Cortex of kidney (tissue), 1 donor: Measurements from ENCODE around the gene TNFRSF14.

Experiments
- DNase-seq: peaks from one replicate; lab custom pipeline; 2025; lab: John Stamatoyannopoulos, UW

The TNFRSF14 gene

DNA sequence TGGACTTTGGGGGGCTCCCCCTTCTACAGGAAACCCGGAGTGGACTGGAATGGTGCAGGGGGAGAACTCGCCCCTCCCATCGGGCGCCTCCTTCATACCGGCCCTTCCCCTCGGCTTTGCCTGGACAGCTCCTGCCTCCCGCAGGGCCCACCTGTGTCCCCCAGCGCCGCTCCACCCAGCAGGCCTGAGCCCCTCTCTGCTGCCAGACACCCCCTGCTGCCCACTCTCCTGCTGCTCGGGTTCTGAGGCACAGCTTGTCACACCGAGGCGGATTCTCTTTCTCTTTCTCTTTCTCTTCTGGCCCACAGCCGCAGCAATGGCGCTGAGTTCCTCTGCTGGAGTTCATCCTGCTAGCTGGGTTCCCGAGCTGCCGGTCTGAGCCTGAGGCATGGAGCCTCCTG is at the start of gene TNFRSF14:
TNFRSF14 (plus strand) TSS at position 95 of the 401 bp plus-strand sequence; CDS start at position 389, 294 bp downstream.
- DNase-seq: no peak

DNA sequence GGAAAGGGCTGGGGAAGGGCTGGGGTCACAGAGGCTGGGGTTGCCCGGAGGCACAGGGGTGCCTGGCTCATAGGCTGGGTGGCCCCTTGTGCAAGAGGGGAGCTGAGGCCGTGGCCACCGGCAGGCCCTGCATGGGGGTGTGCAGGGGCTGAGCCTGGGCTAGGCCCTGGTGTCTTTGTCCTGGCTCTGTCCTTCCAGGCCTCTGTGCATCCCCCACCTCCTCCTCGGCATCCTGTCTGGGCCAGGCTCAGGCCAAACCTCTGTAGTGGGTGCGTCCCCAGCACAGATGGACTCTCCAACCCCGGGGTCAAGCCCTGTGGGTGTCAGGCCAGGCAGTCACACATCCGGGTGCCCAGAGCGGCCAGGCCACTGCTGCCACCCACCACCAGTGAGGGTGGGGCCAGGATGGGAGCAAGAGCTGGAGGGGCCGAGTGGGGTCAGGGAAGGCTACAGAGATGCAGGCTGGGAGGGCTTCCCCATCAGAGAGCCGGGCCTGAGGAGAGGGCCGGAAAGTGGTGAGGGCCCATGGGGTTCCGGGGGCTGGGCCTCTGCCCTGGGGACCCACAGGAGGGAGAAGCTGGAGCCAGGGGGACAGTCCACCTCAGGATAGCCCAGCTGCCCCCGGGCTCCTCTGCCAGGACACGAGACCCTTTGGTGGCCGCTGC is 49.1 kb upstream of the TNFRSF14 start:
- no peak for DNase-seq

DNA sequence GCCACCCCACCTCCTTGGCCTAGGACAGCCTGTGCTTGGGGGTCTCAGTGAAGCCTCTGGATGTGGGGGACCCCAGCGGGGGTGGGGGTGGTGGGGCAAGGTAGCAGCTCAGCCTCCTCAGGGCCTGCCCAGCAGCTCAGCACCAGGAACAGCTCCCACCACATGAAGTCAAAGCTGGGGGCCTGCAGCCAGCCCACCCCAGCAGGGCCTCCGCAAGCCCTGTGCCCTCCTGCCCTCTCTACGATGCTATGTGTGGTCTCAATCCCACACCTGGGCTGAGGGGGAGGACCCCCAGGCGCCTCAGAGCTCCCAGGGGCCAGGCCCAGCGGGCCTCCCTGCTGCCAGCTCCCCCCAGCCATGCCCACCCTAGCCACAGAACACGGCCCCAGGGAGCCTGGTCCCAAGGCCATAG is 48.4 kb upstream of the TNFRSF14 start:
- no peak for DNase-seq

DNA sequence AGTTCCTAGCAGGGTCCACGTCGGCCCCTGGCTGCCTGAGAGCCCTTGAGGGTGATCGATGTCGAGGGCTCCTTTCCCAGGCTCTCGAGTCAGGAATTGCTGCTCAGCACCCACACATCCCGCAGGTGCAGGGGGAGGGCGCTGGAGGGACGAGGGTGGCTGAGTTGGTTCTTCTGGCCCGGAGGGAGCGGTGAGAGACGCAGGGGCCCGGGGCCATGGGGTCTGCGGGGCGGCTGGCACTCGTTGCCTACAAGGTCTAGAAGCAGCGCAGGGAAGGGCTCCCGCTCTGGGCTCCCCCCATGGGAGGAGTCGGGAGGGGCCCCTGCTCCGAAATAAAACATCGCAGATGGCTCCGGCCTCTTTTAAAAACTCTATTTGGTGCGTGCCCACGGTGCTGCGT is 48.0 kb upstream of the TNFRSF14 start:
- no peak for DNase-seq

DNA sequence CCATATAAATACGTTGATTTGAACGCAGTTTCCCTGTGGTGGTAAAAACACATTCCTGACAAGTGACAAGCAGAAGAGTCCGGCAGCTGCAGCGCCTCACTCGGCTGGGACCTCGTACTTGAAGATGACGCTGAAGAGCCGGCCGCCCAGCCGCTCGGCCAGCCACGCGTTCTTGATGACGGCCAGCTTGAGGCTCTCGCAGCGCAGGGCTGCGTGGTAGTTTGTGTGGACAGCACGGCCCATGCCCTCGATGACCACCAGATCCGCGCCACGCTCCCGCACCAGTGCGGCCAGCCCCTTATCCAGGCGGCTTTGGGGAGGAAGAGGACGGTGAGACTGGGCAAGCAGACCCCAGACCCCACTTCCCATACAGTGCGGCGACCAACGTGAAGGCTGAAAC is 47.4 kb upstream of the TNFRSF14 start:
- no peak for DNase-seq

DNA sequence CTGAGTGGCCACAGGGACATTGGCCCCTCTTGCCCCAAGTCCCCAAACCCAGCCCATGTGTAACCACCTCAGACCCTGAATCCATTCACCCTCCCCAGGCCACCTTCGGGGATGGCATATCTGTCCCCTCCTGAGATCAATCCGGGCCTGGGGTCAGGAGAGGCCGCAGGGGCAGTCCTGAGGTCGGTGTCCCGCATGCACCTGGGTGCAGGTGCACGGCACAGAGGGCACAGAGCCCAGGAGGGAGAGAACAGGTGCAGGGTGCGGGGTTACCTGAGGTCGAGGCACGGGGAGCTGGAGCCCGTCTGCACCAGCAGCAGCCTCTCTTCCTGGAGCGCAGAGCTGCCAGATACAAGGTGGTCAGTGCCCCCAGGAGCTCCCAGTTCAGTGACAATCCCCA is 46.6 kb upstream of the TNFRSF14 start:
- no peak for DNase-seq

DNA sequence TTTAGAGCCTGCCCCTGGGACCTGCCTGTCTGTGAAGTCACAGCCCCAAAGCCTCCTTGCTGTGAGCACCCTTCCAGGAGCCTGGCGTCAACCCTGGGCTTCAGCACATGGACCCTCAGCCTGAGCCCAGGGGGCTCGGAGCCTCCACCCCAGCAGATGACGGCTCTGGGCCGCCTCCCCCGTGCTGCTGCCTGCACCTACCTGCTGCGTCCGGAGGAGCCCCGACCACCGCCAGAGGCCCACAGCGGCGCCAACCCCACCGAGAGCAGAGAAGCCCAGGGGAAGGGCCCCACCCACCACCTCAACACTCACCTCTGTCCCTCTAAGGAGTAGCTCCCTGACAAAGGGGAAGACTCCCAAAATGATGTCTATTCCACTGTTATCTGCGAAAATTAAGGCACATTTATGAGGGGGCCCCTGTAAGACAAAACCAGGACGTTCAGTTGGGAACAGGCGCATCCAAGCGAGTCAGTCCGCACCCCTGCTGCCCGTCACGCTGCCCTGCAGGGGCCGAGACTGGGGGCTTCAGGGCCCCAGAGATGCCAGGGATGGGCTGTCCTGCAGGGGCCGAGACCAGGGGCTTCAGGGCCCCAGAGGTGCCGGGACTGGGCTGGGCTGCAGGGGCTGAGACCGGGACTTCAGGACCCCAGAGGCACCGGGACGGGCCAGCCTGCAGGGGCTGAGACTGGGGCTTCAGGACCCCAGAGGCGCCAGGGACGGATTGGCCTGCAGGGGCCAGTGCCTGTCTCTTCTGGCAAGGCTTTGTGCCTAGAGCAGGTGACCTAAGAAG is 45.6 kb upstream of the TNFRSF14 start:
- DNase-seq: no peak

DNA sequence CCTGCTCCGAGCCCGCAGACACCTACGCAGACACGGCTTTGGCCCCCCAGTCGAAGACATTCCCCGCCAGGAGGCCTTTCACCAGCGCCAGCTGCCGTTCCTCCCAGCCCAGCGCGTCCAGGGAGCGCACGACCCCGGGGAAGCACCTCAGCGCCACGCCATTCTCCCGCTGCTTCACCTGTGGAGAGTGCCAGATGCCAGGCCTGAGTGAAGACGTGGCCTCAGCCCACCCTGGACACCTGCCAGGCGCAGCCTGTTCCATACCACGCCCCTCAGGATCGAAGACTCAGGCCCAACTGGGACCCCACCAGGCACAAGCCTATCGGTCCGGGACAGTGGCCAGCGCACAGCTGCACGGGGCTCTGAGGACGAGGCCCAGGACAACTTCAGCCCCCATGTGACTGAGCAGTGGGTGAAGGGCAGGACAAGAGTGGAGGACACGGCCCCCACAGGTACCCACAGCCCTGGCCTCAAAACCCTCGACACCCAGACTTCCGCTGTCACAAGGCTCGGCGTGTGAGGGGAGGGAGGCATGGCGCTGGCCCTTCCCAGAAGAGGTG is 43.2 kb upstream of the TNFRSF14 start:
- DNase-seq: no peak

DNA sequence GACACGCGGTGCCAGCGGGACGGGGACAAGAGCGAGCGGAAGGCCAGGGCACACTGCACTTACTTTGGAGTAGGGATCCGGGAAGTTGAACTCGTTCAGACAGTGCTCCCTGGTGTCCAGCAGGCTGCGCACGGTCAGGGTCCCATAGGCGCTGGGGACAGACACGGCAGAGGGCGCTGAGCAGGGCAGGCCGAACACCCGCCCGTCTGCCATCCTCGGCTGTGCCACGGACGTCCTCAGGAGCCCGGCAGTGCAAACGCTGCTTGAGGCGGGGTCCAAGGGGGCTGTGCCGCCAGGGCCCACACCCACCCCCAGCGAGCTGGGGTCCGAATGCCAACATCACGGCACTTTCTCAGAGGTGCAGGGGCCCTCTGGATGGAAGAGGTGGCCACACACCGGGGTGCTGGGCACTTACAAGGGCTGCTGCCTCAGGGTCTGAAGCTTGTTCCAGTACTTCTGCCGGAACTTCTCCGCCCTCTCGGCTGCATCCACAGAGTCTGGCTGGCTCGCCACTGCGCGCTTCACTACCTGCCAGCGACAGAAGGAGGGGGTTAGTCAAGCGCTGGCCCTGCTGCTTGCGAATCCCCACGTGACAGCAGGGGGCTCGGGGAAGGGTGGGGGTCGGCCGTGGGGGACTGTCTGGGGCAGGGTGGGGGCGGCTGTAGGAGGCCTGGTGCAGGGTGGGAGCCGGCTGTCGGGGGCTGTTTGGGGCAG is 42.1 kb upstream of the TNFRSF14 start:
- no peak for DNase-seq

DNA sequence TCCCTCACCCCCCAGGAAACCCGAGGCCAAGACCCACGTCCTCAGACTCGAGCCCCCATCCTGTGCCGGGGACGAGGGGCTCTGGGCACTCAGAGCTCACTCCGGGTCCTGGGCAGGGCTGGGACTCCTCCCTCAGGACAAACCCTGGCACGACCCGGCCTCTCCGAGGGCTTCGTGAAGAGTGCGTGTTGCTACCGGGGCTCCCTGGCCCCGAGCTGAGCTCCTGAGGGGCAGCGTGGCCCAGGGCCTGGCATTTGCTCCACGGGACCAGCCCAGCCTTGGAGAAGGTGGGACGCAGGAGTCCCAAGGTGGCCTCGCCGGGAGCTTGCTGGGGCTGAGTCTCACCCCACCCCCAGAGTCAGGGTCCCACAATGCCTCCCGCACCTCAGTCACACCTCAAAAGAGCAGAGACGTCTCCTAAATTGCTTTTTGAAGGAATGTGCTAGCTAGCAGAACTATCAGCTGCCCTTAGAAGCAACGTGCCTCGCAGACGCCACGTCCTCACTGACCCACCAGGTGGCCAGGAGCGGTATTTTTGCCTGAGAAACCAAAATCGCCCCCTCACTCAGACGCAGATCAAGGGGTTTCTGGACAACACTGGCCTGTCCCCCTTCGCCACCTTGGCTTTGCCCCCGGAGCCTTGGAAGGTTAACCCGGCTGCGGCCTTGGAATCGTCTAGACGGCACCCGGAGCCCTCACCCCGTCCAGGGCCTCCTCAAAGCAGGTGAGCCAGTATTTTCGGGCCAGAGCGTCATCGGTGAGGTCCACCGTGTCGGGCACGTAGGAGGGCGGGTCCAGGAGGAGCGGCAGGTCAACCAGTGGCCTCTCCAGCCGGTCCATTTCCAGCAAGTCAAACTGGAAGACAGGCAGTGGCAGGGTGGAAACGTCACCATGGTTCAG is 41.1 kb upstream of the TNFRSF14 start:
- DNase-seq: no peak

DNA sequence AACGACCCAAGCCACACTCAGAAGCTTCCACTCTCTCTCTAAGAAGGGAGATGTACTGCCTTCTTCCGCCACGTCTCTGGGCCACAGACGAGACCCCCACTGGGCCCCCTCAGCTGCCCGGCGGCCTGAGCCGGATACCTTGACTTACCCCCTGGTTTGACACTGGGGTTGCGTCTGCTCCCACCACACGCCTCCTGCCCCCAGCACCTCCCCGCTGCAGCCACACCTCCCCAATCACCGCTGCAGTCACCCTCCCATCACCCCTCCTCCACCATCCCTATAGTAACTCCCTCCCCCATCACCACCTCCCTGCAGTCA is 40.4 kb upstream of the TNFRSF14 start:
- DNase-seq: no peak

DNA sequence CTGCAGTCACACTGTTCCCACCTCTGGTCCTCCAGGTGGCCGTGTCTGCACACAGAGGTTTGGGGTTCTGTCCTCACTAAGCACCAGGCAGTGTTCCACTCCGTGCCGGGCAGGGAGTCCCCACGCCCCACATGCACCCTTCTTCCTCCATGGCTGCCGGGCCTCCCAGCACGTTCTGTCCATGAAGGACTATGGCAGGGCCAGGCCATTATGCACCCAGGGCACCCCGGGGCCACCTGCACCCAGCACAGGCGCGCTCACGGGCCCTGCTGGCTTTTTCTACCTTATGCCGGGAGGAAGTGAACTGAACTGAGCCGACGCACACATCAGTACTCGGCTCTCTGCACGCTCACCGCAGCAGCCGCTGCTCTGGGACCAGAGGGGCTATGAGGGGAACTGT is 40.0 kb upstream of the TNFRSF14 start:
- no peak for DNase-seq

DNA sequence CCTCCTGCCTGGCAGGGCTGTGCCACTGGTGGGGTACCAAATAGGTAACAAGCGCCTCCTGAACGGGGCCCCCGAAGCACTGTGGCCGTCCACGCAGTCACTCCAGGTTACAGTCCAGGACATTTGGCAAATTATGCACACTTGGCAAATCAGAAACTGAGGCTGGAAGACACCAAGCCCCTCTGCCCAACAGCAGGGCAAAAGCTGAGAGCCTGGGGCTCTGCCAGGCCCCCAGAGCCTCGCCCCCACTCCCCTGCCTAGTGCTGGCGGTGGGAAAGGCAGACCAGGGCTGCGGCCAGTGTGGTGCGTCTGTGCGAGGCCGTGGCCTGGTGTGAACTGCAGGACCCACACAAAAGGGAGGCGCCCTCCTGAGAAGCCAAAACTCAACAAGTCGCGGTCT is 39.2 kb upstream of the TNFRSF14 start:
- no peak for DNase-seq

DNA sequence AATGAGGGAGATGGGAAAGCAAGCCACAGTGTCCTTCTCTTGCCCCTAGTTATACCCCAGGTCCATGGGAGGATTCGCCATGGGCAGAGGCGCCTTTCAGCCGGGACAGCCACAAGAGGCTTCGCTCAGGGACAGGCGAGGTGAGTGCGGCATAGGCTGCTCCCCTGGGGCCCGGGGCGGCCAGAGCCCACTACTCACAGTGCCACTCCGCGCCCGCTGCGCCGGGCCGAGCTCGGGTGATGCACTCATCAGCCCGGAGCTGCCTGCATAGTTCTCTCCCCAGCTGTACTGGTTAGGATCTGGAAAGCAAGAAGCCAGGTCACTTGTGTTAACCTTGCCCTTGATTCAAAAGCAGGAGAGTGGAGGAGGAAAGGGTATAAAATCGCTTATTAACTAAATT is 38.2 kb upstream of the TNFRSF14 start:
- no peak for DNase-seq

DNA sequence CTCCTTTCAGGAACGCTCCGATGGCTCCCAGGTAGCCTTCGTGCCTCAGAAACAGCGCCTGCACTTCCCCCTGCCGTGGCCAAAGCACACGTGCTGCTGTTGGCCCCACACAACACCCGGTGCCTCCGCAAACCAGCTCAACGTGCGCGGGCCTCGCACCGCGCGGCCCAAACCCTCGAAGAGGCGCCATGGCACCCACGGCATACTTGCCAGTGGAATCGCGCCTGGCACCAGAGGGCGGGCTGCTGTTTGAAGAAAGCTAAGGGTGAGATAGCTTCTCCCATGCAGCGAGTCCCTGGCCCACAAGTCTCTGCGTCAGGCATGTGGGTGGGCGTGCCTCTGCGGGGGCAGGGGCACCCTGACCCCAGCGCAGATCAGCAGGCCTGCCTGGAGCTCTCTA is 37.6 kb upstream of the TNFRSF14 start:
- DNase-seq: no peak

DNA sequence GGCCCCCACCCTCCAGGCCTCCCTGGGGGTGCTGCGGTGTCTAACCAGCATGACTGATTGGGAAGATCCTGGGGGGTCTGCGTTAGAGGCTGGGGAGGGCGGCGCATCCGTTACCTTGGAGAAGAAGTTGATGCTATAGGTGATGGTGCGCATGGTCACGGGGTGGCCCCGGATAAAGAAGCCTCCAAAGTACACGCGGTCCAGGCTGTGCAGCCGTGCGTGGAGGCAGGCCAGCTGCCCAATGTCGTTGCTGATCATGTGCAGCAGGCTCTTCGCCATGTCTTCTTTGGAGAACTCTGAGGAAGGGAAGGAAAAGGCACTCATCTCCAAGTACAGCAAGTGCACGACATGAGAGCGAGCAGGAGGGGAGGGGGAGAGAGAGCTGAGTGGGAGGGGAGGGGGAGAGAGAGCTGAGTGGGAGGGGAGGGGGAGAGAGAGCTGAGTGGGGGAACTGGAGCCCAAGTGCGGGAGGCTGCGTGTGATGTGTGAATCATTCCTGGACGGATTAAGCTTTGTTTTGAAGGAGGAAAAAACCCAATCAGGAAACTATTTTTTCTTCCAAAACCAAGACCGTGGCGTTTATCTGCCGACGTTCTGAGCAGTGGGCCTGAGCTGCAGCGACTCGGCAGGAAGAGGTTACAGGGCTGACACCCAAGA is 37.0 kb upstream of the TNFRSF14 start:
- no peak for DNase-seq

DNA sequence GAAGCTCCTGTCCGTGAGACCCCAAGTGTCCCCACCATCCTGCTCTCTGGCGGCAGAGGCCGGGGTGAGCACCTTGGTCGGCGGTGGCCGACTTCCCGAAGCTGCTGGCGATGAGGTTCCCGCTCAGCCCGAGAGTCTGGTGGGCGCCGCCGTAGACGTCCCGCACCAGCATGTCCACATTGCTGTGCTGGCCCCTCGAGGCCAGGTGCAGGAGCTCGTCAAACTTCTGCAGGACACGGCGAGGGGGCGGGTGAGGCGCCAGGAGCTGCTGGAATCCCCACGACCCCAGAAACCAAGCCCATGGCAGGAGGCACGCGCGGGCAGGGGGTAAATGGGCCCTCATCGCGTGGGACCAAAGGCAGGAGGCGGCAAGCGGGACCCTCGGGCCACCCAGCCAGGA is 36.4 kb upstream of the TNFRSF14 start:
- DNase-seq: no peak

DNA sequence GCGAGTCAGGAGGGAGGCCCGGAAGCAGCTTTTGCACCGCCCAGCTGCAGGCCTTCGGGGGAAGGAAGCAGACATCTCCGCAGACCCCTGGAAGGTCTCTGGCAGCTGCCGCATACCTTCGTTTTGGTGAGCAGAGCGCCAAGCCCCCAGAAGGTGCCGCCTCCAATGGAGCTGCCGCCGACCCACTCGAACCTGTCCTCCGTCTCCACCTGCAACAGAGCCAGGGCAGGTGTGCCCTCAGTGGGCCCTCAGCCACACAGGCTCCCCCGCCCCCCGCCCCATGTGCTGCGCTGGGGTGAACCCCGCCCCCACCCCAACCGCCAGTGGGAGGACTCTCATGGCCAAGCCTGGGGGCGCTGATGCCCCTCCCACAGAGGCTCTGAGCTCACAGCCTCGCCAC is 36.0 kb upstream of the TNFRSF14 start:
- DNase-seq: no peak

DNA sequence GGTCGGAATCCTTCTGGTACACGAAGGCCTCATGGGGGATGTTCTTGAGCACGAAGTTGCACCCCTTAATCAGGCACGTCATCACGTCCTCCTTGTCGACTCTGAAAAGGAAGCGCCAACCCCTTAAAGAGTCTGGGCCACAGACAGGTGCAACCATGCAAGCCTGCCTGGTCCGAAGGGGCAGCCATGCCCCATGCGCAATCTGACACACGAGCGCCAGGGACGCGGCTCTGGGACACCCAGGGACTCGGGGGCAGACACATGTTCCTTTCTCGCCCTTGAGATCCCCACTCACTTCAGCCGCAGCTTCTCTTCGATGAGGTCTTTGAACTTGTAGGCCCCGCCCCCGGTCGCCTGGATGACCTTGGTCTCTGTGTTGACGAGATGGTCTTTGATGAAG is 35.4 kb upstream of the TNFRSF14 start:
- DNase-seq: no peak

DNA sequence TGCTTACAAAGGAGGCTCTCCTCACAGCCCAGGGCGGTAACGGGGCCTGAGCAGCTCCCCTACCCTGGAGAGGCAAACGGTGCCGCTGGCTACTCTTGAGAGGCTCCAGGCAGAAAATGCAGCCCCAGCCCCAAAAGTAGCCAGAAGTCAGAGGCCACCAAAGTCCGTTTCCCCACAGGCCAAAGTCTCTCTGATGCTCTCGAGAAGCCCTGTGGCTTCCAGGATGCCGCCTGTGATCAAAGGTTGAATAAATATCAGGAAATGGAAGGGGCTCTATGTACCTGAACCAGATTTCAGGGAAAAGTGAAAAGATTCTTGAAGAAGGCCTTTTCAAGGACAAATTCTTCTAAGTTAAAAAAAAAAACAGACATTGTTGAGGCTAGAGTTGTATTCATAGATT is 33.9 kb upstream of the TNFRSF14 start:
- no peak for DNase-seq

DNA sequence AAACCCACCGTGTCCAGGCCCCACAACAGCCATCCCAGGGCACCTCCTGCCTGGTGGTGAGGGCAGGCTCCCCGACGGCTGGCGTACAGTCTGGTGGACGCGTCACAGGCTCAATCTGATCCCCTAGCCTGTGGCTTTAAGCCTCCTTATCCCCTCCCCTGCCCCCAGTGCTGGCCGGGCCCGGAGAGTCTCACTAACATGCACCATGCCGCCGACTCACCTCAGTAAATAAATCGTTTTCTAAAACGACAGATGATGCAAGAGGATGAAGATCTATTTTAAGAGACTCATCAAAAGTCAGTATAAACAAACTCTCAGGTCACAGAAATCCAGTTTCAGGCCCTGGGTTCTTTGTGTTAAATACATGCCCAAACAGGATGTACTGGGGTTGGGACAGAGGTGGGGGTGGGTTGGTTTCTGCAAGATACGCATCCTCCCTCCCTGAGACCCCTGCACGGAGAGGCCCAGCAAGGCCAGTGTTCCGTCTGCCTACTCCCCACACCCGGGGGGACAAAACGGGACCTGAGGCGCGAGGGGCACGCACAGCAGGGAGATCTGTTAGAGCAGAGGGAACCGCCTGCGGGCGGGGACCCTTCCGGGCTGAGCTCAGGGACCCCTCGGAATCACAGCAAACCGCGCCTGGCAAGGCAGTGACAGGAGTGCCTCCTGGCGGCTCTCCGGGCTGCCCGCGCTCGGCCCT is 32.8 kb upstream of the TNFRSF14 start:
- DNase-seq: no peak
